Stimulated activated CD4-positive, alpha-beta T cell treated with anti-CD3 and anti-CD28 coated beads, Interleukin-2, amount 100 ng/mL, for 4 hours (primary cell): ENCODE results near the gene ACAP1.
A peak's percentile ranks its signal among the peaks of the same experiment; 100 is the strongest.
"Not testable (repeated sequence)": the region's sequence is repeated elsewhere in the genome, so short reads cannot be mapped to it uniquely, and the experiment has no call there.

ENCODE experiments used
- DNase-seq: peaks from one replicate; pipeline ENCODE4 v3.0.0-alpha.2; 2020; ENCODE audit warnings: low read depth

ACAP1 gene

DNA sequence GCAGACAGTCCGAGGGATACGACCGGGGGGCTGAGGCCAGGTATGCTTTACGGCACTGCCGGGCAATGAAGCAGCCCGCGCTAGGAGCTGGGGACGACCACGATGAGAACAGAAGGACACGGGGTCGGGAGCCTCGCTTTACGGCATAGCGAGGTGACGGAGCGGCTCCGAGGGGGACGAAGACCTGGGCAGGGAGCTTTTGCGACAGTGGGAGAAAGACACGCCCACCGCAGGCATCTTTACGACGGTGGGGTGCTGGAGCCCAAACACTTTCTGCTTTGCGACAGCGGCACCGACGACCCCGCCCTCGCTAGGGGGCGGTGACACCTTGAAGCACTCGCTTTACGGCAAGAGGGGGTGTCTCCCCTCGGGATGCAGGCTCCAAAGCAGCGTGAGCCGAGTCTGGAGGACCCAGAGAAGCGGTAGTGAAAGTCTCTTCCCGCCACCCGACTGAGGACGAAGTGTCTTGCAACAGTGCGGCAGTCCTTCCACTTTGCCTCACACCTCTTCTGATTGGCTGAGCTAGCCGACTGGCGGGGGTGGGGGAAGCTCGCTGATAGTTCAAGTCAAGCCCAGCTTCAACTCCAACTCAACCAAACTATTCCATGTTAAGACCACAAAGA, 6.8 kb upstream of the ACAP1 start:
- peak; percentile 93 for DNase-seq

DNA sequence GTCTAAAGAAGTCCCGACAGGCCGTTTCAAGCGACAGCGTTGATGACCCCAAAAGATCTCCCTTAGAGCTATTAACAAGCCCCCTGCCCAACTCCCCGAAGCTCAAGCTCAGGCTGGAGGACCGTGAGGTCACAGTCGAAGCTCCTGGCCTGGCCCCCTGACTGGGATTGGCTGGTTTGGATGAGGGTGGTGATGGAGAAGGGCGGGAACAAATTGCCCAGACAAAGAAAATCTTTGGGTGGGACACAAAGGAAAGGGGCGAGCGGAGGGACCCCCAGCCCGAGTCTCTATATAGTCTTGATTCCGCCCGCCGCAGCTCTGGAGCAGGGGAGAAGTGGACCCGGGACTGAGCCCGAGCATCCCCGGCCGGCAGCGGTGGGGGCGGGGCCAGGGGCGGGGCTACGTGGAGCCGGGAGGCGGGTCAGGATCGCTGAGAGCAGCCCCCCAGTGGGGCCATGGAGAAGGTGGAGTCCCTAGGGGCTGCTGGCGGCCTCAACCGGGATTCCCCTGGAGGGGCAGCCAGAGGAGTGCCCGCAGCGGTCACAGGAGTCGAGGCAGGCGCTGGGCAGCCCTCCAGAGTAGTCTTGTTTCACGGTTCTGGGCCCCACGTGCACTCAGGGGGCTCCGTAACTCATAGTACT, 6.2 kb upstream of the ACAP1 start:
- DNase-seq = peak; percentile 57

DNA sequence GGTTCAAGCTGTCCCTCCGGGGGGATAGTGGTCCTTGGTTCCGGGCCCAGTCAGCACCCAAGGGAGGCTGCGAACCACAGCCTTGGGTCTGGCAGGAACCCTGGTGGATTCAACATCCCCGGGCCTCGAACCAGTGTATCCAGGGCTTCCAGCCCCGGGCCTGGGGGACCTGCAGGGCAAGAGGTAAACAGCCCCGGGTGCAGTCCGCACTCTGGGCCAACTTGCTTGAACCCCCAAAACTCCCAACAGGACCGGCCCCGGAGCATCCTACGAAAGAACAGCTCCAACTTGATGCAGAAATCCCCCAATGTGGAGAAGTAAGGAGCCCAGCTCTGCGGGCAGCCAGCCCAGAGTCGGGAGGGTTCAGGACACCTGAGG, 5.7 kb upstream of the ACAP1 start:
- no peak for DNase-seq

DNA sequence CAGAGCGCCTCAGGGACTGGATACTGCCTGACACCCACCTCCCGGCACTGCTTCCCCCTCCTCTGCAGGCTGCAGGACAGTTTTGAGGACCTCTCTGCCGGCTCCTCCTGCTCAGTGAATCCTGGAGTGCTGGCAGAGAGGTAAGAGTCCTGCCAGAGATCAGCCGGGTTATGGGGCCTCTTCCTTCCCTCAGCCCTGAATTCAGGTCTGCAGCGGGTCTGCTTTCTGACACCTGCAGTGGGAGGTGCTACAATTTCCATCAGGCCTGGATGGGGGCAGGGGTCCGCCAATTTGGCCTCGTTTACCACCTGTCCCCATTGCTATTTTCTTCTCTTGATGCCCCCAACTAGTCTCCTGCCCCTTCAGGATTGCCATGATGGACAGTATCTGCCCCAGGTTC, 4.2 kb upstream of the ACAP1 start:
- DNase-seq = no peak

DNA sequence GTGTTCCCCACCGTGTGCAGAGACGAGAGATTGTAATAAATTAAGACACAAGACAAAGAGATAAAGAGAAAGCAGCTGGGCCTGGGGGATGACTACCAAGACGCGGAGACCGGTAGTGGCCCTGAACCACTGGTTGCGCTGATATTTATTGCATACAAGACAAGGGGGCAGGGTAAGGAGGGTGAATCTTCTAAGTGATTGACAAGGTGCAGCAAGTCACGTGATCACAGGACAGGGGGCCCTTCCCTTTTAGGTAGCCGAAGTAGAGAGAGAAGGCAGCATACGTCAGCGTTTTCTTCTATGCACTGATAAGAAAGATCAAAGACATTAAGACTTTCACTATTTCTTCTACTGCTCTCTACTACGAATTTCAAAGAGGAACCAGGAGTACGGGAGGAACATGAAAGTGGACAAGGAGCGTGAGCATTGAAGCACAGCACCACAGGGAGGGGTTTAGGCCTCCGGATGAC, 3.7 kb upstream of the ACAP1 start:
- not testable (repeated sequence) for DNase-seq

DNA sequence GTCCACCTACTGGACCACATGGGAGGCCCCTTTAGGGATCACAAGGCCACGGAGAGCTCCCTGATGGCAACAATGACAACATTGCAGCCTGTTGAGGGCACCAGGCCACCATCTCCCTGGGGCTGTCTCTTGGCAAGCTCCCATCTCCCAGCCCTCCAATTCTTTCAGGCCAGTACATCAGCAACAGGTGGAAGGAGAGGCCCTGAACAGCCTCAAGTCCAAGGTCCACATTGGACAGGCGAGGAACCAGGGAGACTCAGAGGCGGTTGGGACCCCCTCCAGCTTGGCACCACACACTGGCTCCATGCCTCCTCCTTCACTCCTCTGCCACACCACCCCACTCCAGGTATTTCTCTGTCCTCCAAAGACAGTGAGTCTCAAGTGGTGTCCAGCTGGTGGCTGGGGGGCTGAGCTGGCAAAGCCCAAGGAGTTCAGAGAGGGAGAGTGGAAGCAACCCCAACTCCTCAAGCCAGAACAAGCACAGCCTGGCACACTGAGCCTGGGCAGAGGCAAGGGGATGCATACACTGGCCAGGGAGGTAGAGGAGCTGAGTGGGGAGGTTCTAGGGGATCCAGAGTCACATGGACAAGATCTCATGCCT, 1.3 kb upstream of the ACAP1 start:
- DNase-seq = no peak

DNA sequence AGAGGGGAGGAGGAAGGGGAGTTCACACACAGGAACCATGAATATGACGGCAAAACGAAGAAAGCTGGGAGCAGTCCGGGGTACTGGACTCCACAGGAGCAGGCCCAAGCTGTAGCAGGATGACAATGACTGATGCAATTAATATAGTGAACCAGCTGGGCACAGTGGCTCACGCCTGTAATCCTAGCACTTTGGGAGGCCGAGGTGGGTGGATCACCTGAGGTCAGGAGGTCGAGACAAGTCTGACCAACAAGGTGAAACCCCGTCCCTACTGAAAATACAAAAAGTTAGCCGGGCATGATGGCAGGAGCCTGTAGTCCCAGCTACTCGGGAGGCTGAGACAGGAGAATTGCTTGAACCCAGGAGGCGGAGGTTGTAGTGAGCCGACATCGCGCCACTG, 564 bp upstream of the ACAP1 start:
- not testable (repeated sequence) for DNase-seq

DNA sequence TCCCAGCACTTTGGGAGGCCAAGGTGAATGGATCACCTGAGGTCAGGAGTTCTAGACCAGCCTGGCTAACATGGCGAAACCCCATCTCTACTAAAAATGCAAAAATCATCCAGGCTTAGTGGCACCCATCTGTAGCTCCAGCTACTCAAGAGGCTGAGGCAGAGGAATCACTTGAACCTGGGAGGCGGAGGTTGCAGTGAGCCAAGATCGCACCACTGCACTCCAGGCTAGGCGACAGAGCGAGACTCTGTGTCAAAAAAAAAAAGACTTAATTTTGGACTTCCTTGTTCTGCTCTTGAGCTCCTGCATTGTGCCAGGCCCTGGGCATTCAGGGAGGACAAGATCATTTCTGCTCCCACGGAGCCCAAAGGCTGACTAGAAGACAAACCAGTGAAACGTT, 1.3 kb downstream of the ACAP1 start:
- DNase-seq = not testable (repeated sequence)

DNA sequence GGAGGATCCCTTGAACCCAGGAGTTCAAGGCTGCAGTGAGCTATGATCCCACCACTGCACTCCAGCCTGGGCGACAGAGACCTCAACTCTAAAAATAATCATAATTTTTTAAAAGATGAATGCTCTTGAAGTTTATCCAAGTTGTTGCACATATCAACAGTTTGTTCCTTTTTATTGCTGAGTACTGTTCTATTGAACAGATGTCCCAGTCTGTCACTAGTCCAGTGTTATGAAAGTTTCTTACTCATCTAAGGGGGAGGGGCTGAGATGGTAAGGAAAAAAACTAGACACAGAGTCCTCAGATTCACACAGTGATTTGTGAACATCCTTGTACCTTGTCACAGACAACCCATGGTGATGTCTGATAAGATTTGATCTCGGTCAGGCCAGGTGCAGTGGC, 3.9 kb downstream of the ACAP1 start:
- DNase-seq = no peak

DNA sequence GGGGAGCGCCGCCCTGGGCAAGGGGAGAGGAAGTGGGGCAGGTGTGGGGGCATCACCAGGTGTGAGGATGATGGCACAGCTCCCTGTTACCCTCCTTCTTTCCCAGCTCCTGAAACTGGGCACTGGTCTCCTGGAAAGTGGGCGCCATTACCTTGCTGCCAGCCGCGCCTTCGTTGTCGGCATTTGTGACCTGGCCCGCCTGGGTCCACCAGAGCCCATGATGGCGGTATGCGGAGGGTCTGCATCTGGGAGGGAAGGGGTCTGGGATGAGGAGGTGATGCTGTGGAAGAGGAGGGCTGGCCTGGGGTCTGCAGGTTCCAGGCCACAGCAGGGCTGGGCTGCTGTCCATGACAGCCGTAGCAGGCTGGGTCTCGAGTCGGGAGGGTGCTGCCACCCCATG, 5.5 kb downstream of the ACAP1 start:
- no peak for DNase-seq

DNA sequence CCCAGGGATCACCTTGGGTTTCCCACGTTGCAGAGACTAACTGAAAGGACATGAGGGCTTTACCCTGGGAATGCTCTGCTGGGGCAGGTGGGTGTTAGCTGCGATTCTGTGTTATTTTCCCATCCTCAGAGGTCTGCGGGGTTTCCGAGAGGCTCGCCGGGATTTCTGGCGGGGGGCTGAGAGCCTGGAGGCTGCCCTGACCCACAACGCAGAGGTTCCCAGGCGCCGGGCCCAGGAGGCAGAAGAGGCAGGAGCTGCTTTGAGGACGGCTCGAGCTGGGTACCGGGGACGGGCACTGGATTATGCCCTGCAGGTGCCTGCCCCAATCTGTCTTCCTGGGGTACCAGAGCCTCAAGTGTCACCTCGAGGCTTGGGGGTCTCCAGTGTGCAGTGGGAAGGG, 6.9 kb downstream of the ACAP1 start:
- DNase-seq = no peak

DNA sequence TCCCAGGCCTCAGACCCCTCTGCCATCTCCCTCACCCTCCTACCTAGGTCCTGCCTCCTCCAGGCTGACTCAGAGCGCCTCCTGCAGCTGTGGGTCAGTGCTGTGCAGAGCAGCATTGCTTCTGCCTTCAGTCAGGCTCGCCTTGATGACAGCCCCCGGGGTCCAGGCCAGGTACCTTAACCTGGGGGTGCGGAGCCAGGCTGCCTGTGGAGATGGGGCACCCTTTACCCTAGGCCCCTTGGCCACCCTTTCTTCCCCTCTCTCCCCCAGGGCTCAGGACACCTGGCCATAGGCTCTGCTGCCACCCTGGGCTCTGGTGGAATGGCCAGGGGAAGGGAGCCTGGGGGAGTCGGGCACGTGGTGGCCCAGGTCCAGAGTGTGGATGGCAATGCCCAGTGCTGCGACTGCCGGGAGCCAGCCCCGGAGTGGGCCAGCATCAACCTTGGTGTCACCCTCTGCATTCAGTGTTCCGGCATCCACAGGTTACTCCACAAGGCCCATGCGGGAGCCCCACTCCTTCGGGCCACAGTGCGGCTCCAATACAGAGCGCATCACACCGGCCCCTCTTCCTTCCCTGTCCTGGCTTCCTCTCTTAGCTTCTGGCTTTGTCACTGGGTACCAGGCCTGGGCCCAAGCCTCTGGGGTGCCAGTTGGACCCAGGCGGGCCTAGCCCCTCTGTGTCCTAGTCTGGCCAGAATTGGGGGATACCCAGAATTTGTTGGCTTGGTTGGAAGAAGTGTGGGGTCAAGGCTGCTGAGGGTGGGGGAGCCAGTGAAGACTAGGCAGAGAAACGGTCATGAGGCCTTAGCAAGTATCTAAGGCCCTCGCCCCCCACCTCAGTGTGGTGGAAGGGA, 10.7 kb downstream of the ACAP1 start:
- no peak for DNase-seq

DNA sequence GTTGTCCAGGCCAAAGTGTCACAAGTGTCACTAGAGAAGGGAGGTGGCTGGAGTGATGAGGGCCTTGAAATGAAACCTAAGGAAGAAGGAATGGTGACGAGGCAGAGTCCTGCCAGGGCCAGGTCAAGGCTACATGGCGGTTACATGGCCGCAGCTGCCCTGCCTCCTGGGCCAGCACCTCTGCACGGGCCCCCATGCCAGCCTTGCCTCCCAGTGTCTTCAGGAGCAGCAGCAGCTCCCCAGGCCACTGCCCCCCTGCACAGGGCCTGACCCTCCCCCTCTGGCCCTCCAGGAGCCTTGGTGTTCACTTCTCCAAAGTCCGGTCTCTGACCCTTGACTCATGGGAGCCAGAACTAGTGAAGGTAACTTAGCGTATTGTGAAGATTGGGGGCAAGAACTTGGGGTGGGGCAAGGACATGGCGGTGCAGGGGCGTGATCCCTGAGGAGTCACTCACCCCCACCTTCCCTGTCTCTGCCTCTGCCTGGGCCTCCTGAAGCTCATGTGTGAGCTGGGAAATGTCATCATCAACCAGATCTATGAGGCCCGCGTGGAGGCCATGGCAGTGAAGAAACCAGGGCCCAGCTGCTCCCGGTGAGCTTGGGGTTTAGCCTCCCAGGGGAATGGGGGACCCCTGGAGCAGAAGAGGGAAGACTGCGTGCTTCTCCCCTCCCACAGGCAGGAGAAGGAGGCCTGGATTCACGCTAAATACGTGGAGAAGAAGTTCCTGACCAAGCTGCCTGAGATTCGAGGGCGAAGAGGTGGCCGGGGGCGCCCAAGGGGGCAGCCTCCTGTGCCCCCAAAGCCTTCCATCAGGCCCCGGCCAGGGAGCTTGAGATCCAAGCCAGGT, 11.5 kb downstream of the ACAP1 start:
- DNase-seq = no peak

DNA sequence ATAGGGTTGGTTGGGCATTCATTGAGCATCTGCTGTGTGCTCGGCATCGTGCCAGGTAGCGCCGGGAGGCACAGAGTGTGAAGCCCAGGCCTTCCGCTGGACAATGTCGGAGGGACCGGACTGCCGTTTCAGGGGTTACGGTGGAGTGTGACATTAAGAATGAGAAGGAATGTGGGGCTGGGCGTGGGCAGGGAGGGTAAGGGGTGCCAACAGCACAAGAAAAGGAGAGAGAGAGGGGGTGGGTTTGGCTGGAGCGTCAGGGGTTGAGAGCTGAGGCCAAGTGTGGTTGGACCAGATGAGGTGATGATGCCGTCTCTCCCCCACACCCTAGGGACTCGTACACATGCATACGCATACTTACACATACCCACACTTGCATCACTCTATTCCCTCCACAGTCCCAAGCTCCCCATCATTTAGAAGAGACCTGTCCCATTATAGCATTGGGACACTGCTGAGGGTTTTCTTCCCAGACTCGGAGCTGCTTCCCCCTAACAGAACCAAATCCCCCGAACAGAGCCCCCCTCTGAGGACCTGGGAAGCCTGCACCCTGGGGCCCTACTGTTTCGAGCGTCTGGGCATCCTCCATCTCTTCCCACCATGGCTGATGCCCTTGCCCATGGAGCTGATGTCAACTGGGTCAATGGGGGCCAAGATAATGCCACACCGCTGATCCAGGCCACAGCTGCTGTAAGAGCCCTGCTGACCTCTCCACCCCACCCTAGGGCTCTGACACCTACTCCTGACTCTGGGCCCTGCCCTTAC, 12.3 kb downstream of the ACAP1 start:
- DNase-seq = no peak

DNA sequence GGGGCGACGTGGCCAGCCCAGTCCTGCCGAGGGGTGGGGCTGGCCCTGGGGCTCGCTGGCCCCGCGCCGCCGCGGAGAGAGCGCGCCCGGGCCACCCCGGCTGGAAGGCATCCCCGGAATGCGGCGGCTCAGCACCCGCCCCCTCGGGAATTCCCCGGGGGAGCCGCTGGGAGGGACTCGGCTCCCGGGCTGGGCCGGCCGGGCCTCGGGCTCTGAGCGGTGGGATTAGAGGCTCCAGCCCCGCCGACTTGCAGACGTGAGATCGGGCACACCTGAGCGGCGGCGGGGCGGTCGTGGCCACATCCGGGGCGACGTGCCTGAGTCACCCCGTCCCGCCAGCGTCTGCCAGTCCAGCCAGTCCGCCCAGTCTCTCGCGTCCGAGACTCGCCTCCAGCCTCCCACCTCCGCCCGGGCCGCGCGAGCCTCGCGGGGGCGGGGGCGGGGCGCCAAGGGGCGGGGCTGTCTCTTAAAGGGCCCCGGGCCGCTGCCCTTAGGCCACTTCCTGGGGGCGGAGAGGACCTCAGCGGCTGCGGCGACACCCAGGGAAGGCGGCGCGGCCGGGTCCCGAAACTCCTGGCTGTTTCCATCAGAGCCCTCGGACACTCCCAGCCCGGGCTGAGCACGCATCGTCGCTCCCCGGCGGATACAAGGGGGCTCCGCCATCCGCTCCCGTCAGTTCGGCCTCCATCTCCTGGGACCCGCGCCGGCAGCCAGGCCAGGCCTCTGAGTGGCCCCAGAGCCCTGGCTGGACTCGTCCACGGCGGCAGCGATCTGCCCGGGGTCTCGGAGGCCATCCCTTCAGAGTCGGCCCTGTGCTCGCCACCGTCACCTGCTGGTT, 15.6 kb downstream of the ACAP1 start, which contains the start of gene KCTD11:
Gene KCTD11 (plus strand): TSS at position 498 of the 838 bp plus-strand sequence.
- DNase-seq = peak; percentile 40

DNA sequence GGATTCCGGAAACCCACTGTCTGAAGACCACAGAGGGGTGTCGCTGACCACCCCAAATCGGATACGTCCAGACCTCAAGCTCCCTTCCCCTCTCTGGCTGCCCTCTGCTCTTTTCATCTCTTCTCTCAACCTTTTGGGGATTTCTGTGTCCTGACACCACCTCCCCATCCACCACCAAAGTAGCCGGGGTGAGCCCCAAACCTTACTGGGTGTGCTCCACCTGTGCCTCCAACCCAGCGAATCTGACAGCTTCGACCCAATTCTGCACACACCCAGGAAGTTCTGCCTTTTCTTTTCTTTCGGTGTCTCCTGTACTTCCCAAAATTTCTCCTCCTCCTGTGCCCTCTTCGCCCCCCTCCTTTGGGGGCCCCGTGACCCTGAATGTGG, 16.2 kb downstream of the ACAP1 start:
- DNase-seq = no peak

DNA sequence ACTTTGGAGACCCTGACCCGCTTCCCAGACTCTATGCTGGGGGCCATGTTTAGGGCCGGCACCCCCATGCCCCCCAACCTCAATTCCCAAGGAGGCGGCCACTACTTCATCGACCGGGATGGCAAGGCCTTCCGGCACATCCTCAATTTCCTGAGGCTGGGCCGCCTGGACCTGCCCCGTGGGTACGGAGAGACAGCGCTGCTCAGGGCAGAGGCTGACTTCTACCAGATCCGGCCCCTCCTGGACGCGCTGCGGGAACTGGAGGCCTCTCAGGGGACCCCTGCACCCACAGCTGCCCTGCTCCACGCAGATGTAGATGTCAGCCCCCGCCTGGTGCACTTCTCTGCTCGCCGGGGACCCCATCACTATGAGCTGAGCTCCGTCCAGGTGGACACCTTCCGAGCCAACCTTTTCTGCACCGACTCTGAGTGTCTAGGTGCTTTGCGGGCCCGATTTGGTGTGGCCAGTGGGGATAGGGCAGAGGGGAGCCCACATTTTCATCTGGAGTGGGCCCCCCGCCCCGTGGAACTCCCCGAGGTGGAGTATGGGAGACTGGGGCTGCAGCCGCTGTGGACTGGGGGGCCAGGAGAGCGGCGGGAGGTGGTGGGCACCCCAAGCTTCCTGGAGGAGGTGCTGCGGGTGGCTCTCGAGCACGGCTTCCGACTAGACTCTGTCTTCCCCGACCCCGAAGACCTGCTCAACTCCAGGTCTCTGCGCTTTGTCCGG, 16.7 kb downstream of the ACAP1 start:
- DNase-seq = no peak

DNA sequence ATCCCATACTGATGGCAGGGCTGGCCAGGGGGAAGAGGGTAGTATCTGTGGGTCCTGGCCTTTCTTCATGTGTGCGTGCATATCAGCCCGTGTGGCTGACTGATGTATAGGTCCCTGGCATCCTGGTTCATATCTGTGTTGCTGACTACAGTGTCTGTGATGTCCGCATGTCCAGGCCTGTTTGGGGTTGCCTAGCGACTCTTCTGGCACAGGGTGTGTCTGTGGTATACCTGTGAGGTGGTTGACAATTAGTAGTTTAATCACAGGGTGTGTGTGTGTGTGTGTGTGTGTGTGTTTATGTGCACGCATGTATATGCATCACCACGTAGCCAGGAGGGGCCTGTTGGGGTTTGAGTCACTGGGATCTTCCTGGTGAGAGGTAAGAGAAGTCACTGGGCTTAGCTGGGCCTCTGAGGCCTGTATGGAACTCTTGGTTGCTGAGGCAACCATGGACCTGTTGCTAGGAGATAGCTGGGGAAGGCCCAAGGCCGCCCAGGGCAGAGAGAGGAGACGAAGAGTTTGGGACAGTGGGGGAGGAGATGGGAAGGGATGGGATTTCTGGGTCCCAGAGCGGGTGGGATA, 18.0 kb downstream of the ACAP1 start:
- no peak for DNase-seq

DNA sequence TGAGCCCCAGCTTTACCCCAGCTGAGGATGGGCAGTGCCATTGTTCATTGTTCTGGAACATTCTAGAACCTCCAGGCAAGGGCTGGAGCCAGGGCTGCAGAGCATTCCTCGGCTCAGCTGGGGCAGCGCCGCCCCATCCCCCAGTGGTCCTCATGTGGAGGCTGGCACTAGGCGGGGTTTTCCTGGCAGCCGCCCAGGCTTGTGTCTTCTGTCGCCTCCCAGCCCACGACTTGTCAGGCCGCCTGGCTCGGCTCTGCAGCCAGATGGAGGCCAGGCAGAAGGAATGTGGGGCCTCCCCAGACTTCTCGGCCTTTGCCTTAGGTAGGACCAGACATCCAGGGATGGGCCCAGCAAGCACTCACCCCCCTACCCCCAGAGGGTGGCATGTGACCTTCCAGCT, 18.7 kb downstream of the ACAP1 start, which contains the start of gene TMEM95:
Gene TMEM95 (plus strand): TSS at position 104 of the 400 bp plus-strand sequence. CDS start 49 bp downstream, at position 153.
- no peak for DNase-seq
